KG1 (cell line): ENCODE data around the gene CNN3.

Experiments
- DNase-seq: peaks from one replicate; lab custom pipeline; 2025; lab: John Stamatoyannopoulos, UW

The CNN3 gene

DNA sequence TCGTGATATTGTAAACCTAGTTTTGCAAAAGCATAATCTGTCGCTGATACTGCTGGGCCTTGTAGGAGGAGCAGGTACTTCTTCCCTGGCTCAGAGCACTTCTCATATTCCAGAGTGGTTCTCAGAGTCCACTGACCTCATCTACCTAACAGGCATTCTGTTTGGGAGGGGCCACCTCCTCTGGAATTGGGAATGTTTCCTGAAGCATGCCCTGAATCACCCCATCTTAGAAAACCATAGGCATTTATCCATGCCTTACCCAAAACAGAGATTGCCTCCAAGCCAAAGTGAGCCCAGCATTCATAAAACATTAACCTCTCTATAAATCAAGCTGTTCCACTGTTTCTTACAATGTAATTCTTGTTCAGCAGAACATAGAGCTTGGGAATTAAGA lies 71.6 kb downstream of the CNN3 start:
- no peak for DNase-seq

DNA sequence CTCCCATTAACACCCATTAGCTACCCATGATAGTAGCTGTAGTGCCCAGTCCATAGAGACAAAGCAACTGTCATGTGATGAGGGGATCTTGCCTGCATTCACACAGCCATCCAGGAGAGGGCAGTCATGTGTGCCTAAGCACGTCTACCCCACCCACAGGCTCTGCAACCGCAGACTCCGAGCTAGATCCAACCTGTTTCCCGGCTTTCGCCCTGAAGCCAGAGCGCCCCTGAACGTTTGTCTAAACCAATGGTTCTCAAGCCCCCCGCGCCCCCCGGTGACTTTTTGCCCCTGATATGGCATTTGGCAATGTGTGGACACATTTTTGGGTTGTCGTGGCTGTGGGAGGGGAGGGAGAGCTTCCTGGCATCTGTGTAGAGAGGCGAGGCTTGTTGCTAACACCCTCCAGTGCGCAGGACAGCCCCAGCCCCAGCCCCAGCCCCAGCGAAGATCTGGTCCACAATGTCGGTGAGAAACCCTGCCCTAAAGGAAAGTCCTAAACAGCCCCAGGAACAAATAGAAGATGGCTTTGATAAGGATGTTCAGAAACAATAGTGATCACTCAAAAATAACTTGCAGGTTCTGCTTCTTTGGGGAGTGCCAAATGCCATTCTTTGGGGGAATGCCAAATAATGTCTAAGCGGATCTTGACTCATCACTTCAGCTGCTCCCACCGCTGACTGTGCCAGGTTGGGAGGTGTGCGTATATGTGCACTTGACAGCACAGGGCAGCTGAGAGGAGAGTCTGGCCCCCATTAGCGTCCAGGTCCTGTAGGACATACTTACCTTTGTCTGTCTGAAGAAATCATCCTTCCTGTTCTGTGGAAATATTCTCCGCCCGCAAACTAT lies 72.2 kb downstream of the CNN3 start:
- peak; percentile 57 for DNase-seq

GRCh38 chr1:94852788-94853187 lies 74.1 kb downstream of the CNN3 start:
- DNase-seq: no peak

DNA sequence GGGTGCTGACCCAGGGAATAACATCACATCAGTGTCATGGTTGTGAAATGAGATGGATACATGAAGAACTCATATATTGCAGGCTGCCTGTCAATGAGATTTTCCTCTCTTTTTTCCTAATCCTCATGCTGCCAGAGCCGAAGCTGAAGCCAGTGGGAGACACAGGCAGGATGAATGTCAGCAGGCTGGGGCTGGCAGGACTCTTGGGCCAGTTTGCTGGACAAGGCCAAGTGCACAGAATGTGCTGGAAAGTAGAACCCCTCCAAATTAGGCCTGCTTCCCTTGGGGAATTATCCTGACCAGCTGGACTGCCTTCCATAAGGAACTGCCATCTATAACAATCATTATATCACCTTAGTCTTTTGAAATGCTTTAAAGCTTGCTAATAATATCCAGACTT lies 75.3 kb downstream of the CNN3 start:
- DNase-seq: no peak
